Stimulated activated naive CD8-positive, alpha-beta T cell treated with anti-CD3 and anti-CD28 coated beads, Interleukin-15, amount 100 ng/mL, for 72 hours (primary cell): Measurements from ENCODE around the gene SLC34A1.
"Not testable (repeated sequence)": the region's sequence is repeated elsewhere in the genome, so short reads cannot be mapped to it uniquely, and the experiment has no call there.

Experiments used
- ATAC-seq: fragments of 150-1000 bp; cut with Tn5 transposase; 2 replicates; pipeline ENCODE4 v1.10.0; 2021; ENCODE audit warnings: mild to moderate bottlenecking, moderate library complexity
- DNase-seq, 2 donors: peaks; one replicate each; pipeline ENCODE4 v3.0.0; 2021 to 2022
- H3K27ac Mint-ChIP-seq, 2 donors: one replicate each; pipeline ENCODE4 v1.8.0; 2022; ENCODE audit warnings: mild to moderate bottlenecking in 2 of 2, mixed read lengths in 2 of 2, moderate library complexity in 2 of 2
- H3K27me3 Mint-ChIP-seq: one replicate; pipeline ENCODE4 v1.8.0; 2022; ENCODE audit warnings: mixed read lengths
- H3K4me1 Mint-ChIP-seq: one replicate; pipeline ENCODE4 v1.8.0; 2022; ENCODE audit warnings: mild to moderate bottlenecking, mixed read lengths
- H3K4me3 Mint-ChIP-seq, 2 donors: one replicate each; pipeline ENCODE4 v1.8.0; 2022; ENCODE audit warnings: mild to moderate bottlenecking in 2 of 2, mixed read lengths in 2 of 2, moderate library complexity in 1 of 2
- H3K9me3 Mint-ChIP-seq, 2 donors: one replicate each; pipeline ENCODE4 v1.8.0; 2022; ENCODE audit warnings: mixed read lengths in 2 of 2

SLC34A1 gene

GRCh38 chr5:177350776-177351391 lies 33.4 kb upstream of the SLC34A1 start:
- H3K9me3 Mint-ChIP-seq = peaks cover 11 to 14% of the 10 kb centered on the region in 2 donors
- ATAC-seq (no peak), DNase-seq (no peak)
- H3K4me1 Mint-ChIP-seq = peaks cover 64% of the 10 kb centered on the region
- H3K27ac Mint-ChIP-seq = peak overlapping the region; percentile 100
- no peaks in the 10 kb centered on the region for H3K27me3 Mint-ChIP-seq
- peak overlapping the region; percentile 97 to 99 for H3K4me3 Mint-ChIP-seq

- Mint-ChIP-seq H3K9me3 (peaks cover 11 to 14% of the 10 kb centered on the region in 2 donors), H3K4me1 (peaks cover 64% of the 10 kb centered on the region), H3K4me3 (peak within 1 kb of the TSS; percentile 97 to 99), H3K27ac (peak within 1 kb of the TSS; percentile 100), H3K27me3 (no peaks in the 10 kb centered on the region)
- ATAC-seq (peak; percentile 98), DNase-seq (peak; percentile 89 to 94)
These were observed 32.6 kb upstream of the SLC34A1 start, which contains the start of gene LMAN2 for GRCh38 chr5:177351392-177352329. TSS of gene LMAN2 (minus strand) at chr5:177351668. CDS start at chr5:177351647, 21 bp downstream.

- ATAC-seq (no peak), DNase-seq (no peak)
- Mint-ChIP-seq H3K9me3 (peaks cover 11 to 14% of the 10 kb centered on the region in 2 donors), H3K27me3 (no peaks in the 10 kb centered on the region), H3K27ac (no peak overlapping the region), H3K4me1 (peaks cover 65% of the 10 kb centered on the region), H3K4me3 (peak overlapping the region in 1 of 2 donors; percentile 33)
These were observed 31.1 kb upstream of the SLC34A1 start for GRCh38 chr5:177353093-177353492.

DNA sequence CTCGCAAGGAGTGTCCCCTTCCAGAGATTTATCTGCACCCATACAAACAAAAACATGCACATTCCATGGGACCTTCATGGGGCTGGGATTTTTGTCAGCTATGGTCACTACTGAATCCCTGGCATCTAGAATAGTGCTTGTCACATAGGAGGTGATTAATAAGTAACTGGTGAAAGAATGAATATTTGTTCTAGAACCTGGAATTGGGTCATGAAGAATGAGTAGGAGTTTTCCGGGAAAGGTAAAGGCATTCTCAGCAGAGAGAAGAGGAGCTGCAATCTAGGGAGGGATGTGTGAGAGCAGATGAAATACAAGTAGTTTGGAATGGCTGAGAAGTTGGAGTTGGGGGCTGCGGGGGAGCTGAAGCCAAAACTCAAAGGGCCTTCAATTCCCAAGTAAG lies 30.0 kb upstream of the SLC34A1 start:
- Mint-ChIP-seq H3K27ac (no peak overlapping the region), H3K9me3 (peaks cover 11 to 14% of the 10 kb centered on the region in 2 donors), H3K4me1 (peaks cover 64% of the 10 kb centered on the region), H3K4me3 (no peak overlapping the region), H3K27me3 (no peaks in the 10 kb centered on the region)
- DNase-seq = no peak
- ATAC-seq = no peak

DNA sequence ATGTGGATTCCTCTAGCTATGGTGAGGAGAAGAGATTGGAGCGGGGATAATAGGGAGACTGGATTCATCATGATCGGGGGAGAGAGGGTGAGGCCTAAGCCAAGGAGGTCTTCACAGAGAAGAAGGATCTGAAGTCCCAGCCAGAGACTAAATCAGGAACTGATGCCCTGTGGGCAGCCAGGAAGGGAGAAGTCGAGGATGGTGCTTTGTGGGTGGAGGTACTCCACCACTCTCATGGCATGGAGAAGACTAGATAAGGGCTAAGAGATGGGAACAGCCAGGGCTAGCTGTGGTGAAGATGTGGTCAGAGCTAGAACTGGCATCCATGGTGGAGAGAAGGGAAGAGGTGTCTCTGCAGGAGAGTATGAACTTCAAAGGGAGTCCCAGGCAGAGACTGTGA lies 29.5 kb upstream of the SLC34A1 start:
- DNase-seq (no peak), ATAC-seq (no peak)
- Mint-ChIP-seq H3K27ac (no peak overlapping the region), H3K4me3 (no peak overlapping the region), H3K9me3 (peaks cover 11 to 14% of the 10 kb centered on the region in 2 donors), H3K27me3 (no peaks in the 10 kb centered on the region), H3K4me1 (peaks cover 64% of the 10 kb centered on the region)

DNA sequence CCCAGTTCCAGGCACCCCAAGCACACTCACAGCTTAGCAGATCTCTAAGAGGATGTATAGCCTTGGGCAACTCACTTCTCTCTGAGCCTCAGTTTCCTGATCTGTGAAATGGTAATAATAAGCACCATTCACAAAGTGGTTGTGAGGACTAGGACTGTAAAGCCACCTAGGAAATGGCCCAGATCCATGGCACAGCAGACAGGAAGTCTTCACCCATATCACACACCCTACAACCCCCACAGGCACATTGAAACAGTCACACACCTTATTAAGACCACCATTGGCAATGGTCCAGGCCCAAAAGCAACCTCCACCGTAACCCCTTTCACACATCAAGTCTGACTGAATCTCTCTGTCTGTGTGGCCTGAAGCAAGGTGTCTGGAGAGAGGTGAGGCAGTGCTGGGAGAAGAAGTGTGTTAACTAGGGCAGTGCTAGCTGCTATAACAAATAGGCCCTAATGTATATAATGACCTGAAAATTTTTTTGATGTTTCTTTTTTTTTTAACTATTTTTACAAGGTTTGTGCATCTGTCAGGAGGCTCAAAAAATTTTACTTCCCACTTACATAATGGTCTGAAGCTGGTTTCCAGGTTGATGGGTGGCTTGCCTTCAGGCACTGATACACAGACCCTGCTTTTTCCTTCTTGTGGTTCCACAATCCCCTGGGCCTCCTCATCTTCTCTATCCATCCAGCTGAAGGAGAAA lies 28.9 kb upstream of the SLC34A1 start:
- Mint-ChIP-seq H3K27me3 (no peaks in the 10 kb centered on the region), H3K9me3 (peaks cover 11 to 14% of the 10 kb centered on the region in 2 donors)

DNA sequence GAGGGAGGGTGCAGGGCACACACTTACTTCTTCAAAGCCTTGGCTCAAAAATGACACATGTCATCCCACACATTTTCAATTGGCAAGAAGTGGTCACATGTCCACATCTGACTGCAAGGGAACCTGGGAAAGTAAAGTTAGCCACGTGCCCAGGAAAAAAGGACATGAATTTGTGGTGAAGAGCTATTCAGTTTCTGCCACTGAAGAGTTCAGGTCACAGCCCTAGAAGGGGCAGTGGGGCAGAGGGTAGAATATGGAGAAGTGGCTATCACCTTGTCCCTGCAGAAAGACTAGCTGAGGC lies 28.4 kb upstream of the SLC34A1 start:
- Mint-ChIP-seq H3K4me3 (no peak overlapping the region), H3K9me3 (peaks cover 11 to 14% of the 10 kb centered on the region in 2 donors), H3K4me1 (peaks cover 66% of the 10 kb centered on the region), H3K27ac (no peak overlapping the region), H3K27me3 (no peaks in the 10 kb centered on the region)
- DNase-seq (no peak), ATAC-seq (no peak)

More for the DNA sequence above, 28.9 kb upstream of the SLC34A1 start:
- no peak for ATAC-seq
- Mint-ChIP-seq H3K4me3 (no peak overlapping the region), H3K4me1 (peaks cover 64% of the 10 kb centered on the region), H3K27ac (no peak overlapping the region)
- no peak for DNase-seq

DNA sequence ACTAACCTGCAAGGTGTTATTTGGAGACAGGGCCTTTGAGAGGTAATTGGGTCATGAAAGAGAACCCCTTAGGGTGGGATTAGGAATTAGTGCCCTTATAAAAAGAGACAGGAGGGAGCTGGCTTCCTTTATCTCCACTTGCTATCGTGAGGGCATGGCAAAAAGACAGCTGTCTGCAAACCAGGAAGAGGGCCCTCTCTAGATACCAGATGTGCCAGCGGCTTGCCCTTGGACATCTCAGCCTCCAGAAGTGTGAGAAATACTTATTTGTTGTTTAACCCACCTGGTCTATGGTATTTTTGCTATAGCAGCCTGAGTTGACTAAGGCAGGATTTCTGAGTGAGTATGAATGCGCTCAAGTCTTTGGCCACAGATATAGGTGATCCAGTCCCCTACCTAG lies 27.5 kb upstream of the SLC34A1 start:
- H3K27me3 Mint-ChIP-seq = no peaks in the 10 kb centered on the region
- H3K4me1 Mint-ChIP-seq = peaks cover 75% of the 10 kb centered on the region
- no peak for ATAC-seq
- peaks cover 11 to 14% of the 10 kb centered on the region in 2 donors for H3K9me3 Mint-ChIP-seq
- peak overlapping the region in 1 of 2 donors; percentile 21 for H3K27ac Mint-ChIP-seq
- no peak for DNase-seq
- H3K4me3 Mint-ChIP-seq = peak overlapping the region; percentile 90 to 94

- DNase-seq (no peak), ATAC-seq (no peak)
- Mint-ChIP-seq H3K4me3 (peak overlapping the region; percentile 90 to 94), H3K27ac (peak overlapping the region in 1 of 2 donors; percentile 79), H3K9me3 (peaks cover 11 to 14% of the 10 kb centered on the region in 2 donors), H3K4me1 (peaks cover 76% of the 10 kb centered on the region), H3K27me3 (no peaks in the 10 kb centered on the region)
These were observed 27.1 kb upstream of the SLC34A1 start for GRCh38 chr5:177357146-177357458.

DNA sequence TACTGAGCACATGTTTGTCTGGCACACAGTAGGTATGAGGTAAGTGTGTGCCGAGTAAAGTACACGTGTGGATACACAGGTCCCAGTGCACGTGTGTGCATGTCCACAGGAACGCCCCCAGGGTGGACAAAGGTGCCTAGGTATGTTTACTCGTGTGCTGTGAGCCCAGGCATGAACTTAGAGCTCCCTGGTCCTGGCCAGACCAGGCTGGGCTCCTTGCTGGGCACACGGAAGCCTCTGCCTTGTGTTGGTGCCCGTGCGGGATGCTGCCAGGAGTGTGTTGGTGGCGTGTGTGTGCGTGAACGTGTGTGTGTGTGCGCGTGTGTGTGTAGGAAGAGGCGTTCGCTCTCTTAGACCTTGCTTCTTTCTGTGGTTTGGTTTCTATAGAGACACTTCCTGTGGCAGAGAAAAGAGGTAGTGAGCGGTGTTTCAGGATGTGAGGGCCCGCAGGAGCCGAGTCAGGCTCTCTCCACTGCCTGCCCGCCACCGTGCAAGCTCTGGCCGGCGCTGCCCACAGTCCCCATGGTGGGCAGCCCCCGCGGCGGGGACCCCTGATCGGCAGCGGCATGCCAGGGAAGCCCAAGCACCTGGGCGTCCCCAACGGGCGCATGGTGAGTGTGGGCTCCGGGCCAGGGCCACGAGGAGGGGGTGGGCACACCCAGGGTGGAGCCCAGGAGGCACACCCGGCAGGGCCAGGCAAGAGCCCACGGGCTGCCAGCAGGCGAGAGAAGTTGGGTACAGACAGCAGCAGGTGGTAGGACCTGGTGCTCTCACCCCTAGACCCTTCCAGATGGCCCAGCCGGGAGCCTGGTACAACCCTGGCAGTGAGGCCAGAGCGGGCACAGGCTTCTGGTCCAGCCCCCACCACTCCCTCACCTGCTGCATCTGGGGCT lies 26.5 kb upstream of the SLC34A1 start, which contains the start of gene RGS14:
Gene RGS14 (plus strand): TSS at position 466 of the 893 bp plus-strand sequence. CDS start 101 bp downstream, at position 567.
- DNase-seq (peak; percentile 66 to 71), ATAC-seq (peak; percentile 91)
- H3K27me3 Mint-ChIP-seq = no peaks in the 10 kb centered on the region
- H3K9me3 Mint-ChIP-seq = peaks cover 11 to 14% of the 10 kb centered on the region in 2 donors
- H3K4me3 Mint-ChIP-seq = peak within 1 kb of the TSS; percentile 90 to 94
- H3K27ac Mint-ChIP-seq = peak within 1 kb of the TSS; percentile 85 to 94
- peaks cover 80% of the 10 kb centered on the region for H3K4me1 Mint-ChIP-seq

DNA sequence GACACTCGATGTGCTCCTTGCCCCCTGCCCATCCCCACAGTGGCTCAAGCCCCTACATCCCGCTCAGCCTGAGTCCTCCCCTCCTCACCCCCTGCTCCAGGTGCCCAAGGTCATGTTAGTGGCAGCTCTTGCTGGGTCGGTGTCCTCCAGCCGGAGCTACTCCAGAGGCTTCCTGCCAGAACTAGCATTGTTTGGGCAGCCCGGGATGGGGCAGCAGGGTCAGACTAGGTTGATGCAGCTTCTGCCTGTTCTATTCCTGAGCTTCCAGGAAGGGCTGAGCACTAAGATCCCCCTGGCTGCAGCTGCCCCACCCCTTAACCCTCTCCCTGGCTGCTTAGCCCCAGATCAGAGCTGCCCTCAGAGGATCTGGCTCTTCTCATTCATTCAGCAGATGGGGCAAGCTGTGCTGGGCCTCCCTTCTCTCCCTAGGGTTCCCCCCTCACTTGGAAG lies 25.8 kb upstream of the SLC34A1 start:
- Mint-ChIP-seq H3K27ac (peak overlapping the region; percentile 69 to 85), H3K4me3 (peak overlapping the region; percentile 90 to 94), H3K4me1 (peaks cover 87% of the 10 kb centered on the region), H3K9me3 (peaks cover 11 to 14% of the 10 kb centered on the region in 2 donors), H3K27me3 (no peaks in the 10 kb centered on the region)
- DNase-seq (no peak), ATAC-seq (no peak)

- peak overlapping the region; percentile 43 to 55 for H3K27ac Mint-ChIP-seq
- peak overlapping the region; percentile 90 to 94 for H3K4me3 Mint-ChIP-seq
- DNase-seq (no peak), ATAC-seq (no peak)
- no peaks in the 10 kb centered on the region for H3K27me3 Mint-ChIP-seq
- peaks cover 94% of the 10 kb centered on the region for H3K4me1 Mint-ChIP-seq
- peaks cover 11 to 12% of the 10 kb centered on the region in 2 donors for H3K9me3 Mint-ChIP-seq
These were observed 24.8 kb upstream of the SLC34A1 start for GRCh38 chr5:177359451-177359851.

DNA sequence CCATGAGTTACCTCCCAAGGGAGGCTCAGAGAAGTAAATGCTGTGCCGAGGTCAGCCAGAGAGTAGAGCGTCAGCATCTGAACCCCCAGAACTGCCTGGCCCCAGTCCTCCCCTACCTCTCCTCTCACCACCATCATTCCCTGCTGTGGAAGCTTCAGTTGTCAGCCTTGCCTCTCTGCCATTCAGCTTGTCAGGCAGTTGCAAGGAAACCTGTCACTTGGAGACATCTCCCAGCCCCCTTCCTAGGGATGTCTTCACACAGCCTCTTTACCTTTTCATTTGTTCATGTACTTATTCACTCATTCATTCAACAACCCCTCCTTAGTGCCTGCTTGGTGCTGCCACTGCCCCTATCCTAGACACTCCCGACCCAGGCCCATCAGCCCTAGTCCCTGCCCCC lies 24.4 kb upstream of the SLC34A1 start:
- H3K27ac Mint-ChIP-seq = peak overlapping the region; percentile 43 to 55
- peaks cover 8% of the 10 kb centered on the region in 2 donors for H3K9me3 Mint-ChIP-seq
- peak overlapping the region; percentile 90 to 94 for H3K4me3 Mint-ChIP-seq

DNA sequence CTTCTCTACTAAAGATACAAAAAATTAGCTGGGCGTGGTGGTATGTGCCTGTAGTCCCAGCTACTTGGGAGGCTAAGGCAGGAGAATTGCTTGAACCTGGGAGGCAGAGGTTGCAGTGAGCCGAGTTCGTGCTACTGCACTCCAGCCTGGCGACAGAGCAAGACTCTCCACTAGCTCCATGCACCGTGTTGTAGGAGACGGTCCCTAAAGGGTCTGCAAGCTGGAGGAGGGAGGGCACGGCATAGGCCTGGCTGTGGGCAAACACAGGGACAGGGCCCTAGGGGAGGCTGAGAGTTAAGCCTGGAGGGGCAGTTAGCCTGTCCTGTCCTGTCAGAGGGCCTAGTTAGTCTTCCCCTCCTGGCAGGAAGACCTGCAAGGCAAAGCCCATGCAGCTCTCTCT lies 23.5 kb upstream of the SLC34A1 start:
- not testable (repeated sequence) for H3K9me3 Mint-ChIP-seq, ATAC-seq, H3K27me3 Mint-ChIP-seq, H3K27ac Mint-ChIP-seq, DNase-seq
- Mint-ChIP-seq H3K4me1 (peaks cover 94% of the 10 kb centered on the region), H3K4me3 (peak overlapping the region in 1 of 2 donors; percentile 27)

More for the DNA sequence above, 24.4 kb upstream of the SLC34A1 start:
- ATAC-seq (no peak), DNase-seq (no peak)
- Mint-ChIP-seq H3K4me1 (peaks cover 94% of the 10 kb centered on the region), H3K27me3 (no peaks in the 10 kb centered on the region)
